OCI-LY7 (cell line): ENCODE data around the gene RPRD1B. TPM values are rescaled to one million over a fixed set of nuclear protein-coding genes. Genes with fewer than 3 reads are reported as not detected.

Source experiments
- BruUV-seq: library from RNA; stranded (reverse); fragments of 400-500 nt; replicated peaks from 2 replicates; lab custom pipeline; 2021; lab: Mats Ljungman, UMichigan
- CTCF ChIA-PET: fragments of 300-600 bp; sonication (Branson Sonifier 250); formaldehyde crosslinking; loops from one replicate; lab custom pipeline; 2022; ENCODE audit warnings: antibody characterized with exemption; ENCODE audit not compliant: unreplicated experiment; lab: Charles Lee
- POLR2A ChIA-PET: fragments of 300-600 bp; sonication (Branson Sonifier 250); formaldehyde crosslinking; loops from one replicate; lab custom pipeline; 2022; ENCODE audit warnings: antibody characterized with exemption; lab: Charles Lee
- DNase-seq: peaks from one replicate; pipeline ENCODE4 v3.0.0-alpha.2; 2015; ENCODE audit warnings: low spot score
- H2AFZ ChIP-seq: fragments of 200-600 bp; sonication (generic), shearing (Covaris generic); 2 replicates; pipeline ENCODE4 v1.6.1; 2014; ENCODE audit warnings: mild to moderate bottlenecking, antibody characterized with exemption, low read length, moderate library complexity
- H3K27ac ChIP-seq: fragments of 200-600 bp; sonication (generic); 2 replicates; pipeline ENCODE4 v1.5.1; 2014; ENCODE audit warnings: mixed run types, low read depth, mild to moderate bottlenecking, moderate library complexity, low read length, inconsistent platforms; ENCODE audit not compliant: poor library complexity, severe bottlenecking
- H3K36me3 ChIP-seq: fragments of 200-600 bp; sonication (generic); 2 replicates; pipeline ENCODE4 v1.6.1; 2014; ENCODE audit warnings: mild to moderate bottlenecking, antibody characterized with exemption, low read length, moderate library complexity, mixed read lengths; ENCODE audit not compliant: insufficient read depth
- H3K4me1 ChIP-seq: fragments of 200-600 bp; sonication (generic); 2 replicates; pipeline ENCODE4 v1.5.1; 2014; ENCODE audit warnings: mild to moderate bottlenecking, low read length; ENCODE audit not compliant: insufficient read depth, poor library complexity, severe bottlenecking
- H3K4me2 ChIP-seq: fragments of 200-600 bp; sonication (generic); 2 replicates; pipeline ENCODE4 v1.6.1; 2014; ENCODE audit warnings: mild to moderate bottlenecking, low read length
- H3K4me3 ChIP-seq: fragments of 200-600 bp; sonication (generic); 2 replicates; pipeline ENCODE4 v1.5.1; 2014; ENCODE audit warnings: mild to moderate bottlenecking, low read depth, low read length; ENCODE audit not compliant: poor library complexity, severe bottlenecking
- H3K79me2 ChIP-seq: fragments of 200-600 bp; sonication (generic); 2 replicates; pipeline ENCODE4 v1.6.1; 2016; ENCODE audit warnings: low read depth, mild to moderate bottlenecking, low read length, moderate library complexity, mixed read lengths; ENCODE audit not compliant: insufficient read depth
- H3K9me2 ChIP-seq: fragments of 200-600 bp; sonication (generic); 2 replicates; pipeline ENCODE4 v1.6.1; 2016; ENCODE audit warnings: mild to moderate bottlenecking, low read length, mixed read lengths; ENCODE audit not compliant: insufficient read depth
- H3K9me3 ChIP-seq: fragments of 200-600 bp; sonication (generic); 2 replicates; pipeline ENCODE4 v1.6.1; 2014; ENCODE audit warnings: mild to moderate bottlenecking, mixed run types, low read length, mixed read lengths
- H4K20me1 ChIP-seq: fragments of 200-600 bp; sonication (generic); 2 replicates; pipeline ENCODE4 v1.6.1; 2014; ENCODE audit warnings: mild to moderate bottlenecking, antibody characterized with exemption, low read length, moderate library complexity, mixed read lengths; ENCODE audit not compliant: insufficient read depth
- EZH2phosphoT487 ChIP-seq: fragments of 200-600 bp; sonication (generic); IDR thresholded peaks from 2 replicates; pipeline ENCODE4 v1.6.1; 2018; ENCODE audit warnings: low read depth, borderline replicate concordance, mild to moderate bottlenecking, mixed run types, antibody characterized with exemption, low read length, moderate library complexity, mixed read lengths
- intact Hi-C: fragments of 100-400 bp; cut with micrococcal nuclease; formaldehyde crosslinking; loops from one replicate; pipeline ENCODE4 v1.10.0; 2022; ENCODE audit not compliant: unreplicated experiment
- total RNA-seq, 2 experiments: library from RNA; depleted of rRNA in 1 of 2; stranded (reverse); fragments of >200 nt in 1 of 2; shearing (Covaris generic) in 1 of 2; gene quantifications; 2 replicates each; pipeline ENCODE4 v1.2.3, GENCODE V29; 2014 to 2022
- TF ChIP-seq, protein P1 (sequence below): fragments of 200-600 bp; sonication (generic); conservative IDR thresholded peaks from 2 replicates; pipeline ENCODE4 v1.5.1; 2014; ENCODE audit warnings: mild to moderate bottlenecking, antibody characterized with exemption, low read length, moderate library complexity, mixed read lengths

The RPRD1B gene
- total RNA-seq, 2 experiments from 2014 or later: 45.6 to 67.9 TPM

GRCh38 chr20:37989601-37990295 is 43.8 kb upstream of the RPRD1B start:
- TF ChIP-seq, protein P1, sequence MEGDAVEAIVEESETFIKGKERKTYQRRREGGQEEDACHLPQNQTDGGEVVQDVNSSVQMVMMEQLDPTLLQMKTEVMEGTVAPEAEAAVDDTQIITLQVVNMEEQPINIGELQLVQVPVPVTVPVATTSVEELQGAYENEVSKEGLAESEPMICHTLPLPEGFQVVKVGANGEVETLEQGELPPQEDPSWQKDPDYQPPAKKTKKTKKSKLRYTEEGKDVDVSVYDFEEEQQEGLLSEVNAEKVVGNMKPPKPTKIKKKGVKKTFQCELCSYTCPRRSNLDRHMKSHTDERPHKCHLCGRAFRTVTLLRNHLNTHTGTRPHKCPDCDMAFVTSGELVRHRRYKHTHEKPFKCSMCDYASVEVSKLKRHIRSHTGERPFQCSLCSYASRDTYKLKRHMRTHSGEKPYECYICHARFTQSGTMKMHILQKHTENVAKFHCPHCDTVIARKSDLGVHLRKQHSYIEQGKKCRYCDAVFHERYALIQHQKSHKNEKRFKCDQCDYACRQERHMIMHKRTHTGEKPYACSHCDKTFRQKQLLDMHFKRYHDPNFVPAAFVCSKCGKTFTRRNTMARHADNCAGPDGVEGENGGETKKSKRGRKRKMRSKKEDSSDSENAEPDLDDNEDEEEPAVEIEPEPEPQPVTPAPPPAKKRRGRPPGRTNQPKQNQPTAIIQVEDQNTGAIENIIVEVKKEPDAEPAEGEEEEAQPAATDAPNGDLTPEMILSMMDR: no peak
- TF ChIP-seq EZH2phosphoT487: no peak
- BruUV-seq: no TSS peak
- no peak for DNase-seq
- intact Hi-C loops: loop anchor here (5.0 kb wide), 1 partner anchor 372 kb away; no protein-coding TSS in a partner anchor
- Histone ChIP-seq H3K9me3 (no peaks in the 10 kb centered on the region), H3K4me3 (no peak overlapping the region), H3K79me2 (no peaks in the 10 kb centered on the region), H3K4me2 (0 out of 2 replicates have a peak overlapping the region, but pooled peaks have one; percentile 1), H3K4me1 (peaks cover 19% of the 10 kb centered on the region), H3K27ac (no peak overlapping the region), H3K9me2 (no peaks in the 10 kb centered on the region), H2AFZ (no peak overlapping the region), H3K36me3 (peaks cover 65% of the 10 kb centered on the region; the same call in 1 of the 2 replicates), H4K20me1 (no peaks in the 10 kb centered on the region)
- POLR2A ChIA-PET: interaction anchor here (1.3 kb wide), 1 partner anchor 9 kb away, joined by 3 read pairs; no protein-coding TSS in a partner anchor
- CTCF ChIA-PET: no interaction called here

DNA sequence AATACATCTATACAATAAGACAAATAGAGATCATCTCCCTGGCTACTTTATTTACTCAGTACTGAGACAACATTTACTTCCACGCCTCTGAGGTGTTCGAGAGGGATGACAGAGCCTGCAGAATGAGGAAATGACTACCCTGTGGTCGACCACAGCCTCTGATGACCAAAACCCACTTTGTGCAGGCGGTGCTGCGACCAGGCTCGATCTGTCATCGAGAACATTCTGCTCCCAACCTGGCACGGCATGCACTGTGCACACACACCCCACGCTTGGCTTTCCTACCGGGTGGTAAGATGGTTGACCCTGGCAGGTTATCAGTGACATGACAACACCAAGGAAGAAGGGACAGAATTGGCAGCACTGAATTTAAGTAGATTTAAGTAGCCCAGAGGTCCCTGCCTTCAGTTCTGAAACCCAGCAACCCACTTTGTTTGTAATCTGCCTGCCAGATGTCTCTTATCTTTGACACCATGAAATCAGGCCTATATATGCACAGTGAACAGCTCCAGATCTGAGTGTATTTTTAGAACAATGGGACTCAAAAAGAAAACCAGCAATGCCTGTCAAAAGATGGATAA is 42.9 kb upstream of the RPRD1B start:
- peak; percentile 37 for DNase-seq
- Histone ChIP-seq H3K27ac (no peak overlapping the region), H3K36me3 (peaks cover 74% of the 10 kb centered on the region; the same call in 1 of the 2 replicates), H2AFZ (no peak overlapping the region), H3K9me2 (no peaks in the 10 kb centered on the region), H3K9me3 (no peaks in the 10 kb centered on the region), H4K20me1 (no peaks in the 10 kb centered on the region), H3K79me2 (no peaks in the 10 kb centered on the region), H3K4me3 (no peak overlapping the region), H3K4me2 (peak overlapping the region; percentile 11; the same call in 1 of the 2 replicates), H3K4me1 (peaks cover 19% of the 10 kb centered on the region)
- ChIA-PET CTCF (no interaction called here), POLR2A (interaction anchor here (0.7 kb wide), 1 partner anchor 16 kb away, joined by 3 read pairs; no protein-coding TSS in a partner anchor)
- TF ChIP-seq EZH2phosphoT487: no peak
- TF ChIP-seq, protein P1: no peak
- BruUV-seq: no TSS peak
- intact Hi-C loops: loop anchor here (5.0 kb wide), 1 partner anchor 373 kb away; no protein-coding TSS in a partner anchor
